Measurements from ENCODE around the gene PIR.

DNA sequence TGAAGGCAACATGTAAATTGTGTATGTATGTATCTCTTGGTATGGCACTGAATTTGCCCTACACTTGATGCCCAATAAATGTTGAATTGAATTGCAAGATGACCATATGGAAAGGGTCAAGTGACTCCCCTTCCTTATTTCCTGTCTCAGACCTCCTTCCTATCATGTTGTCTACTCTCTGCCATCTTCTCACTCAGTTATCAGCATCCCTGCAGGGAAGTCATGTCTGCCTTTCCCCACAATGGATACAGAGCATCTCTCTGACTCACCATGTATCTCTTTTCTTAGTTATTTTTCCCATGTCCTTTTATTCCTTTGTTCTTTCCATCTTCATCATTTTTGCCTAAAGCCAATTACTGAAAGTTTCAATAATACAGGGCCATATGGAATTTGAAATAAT, 30.0 kb upstream of the PIR start:
- TF ChIP-seq, protein P1, sequence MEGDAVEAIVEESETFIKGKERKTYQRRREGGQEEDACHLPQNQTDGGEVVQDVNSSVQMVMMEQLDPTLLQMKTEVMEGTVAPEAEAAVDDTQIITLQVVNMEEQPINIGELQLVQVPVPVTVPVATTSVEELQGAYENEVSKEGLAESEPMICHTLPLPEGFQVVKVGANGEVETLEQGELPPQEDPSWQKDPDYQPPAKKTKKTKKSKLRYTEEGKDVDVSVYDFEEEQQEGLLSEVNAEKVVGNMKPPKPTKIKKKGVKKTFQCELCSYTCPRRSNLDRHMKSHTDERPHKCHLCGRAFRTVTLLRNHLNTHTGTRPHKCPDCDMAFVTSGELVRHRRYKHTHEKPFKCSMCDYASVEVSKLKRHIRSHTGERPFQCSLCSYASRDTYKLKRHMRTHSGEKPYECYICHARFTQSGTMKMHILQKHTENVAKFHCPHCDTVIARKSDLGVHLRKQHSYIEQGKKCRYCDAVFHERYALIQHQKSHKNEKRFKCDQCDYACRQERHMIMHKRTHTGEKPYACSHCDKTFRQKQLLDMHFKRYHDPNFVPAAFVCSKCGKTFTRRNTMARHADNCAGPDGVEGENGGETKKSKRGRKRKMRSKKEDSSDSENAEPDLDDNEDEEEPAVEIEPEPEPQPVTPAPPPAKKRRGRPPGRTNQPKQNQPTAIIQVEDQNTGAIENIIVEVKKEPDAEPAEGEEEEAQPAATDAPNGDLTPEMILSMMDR (conservative IDR thresholded peaks at IDR 0.05; ENCODE audit: low read length) = no peak
- TF ChIP-seq EZH2phosphoT487 (IDR thresholded peaks at IDR 0.05; ENCODE audit: borderline replicate concordance, low read depth, low read length) = no peak
